ENCODE results near the gene CYP27B1. TPM values are rescaled to one million over a fixed set of nuclear protein-coding genes. Genes with fewer than 3 reads are reported as not detected.

CYP27B1 gene
- total and polyA plus RNA-seq, 2 experiments from 2014 or later = 1.1 to 2.7 TPM

- Histone ChIP-seq H3K79me2 (replicated peaks; ENCODE audit: insufficient read depth) (no peaks in the 10 kb centered on the region), H3K4me2 (no peak overlapping the region), H2AFZ (no peak overlapping the region), H4K20me1 (replicated peaks; ENCODE audit: insufficient read depth) (no peaks in the 10 kb centered on the region), H3F3A (replicated peaks; ENCODE audit: low read depth) (no peaks in the 10 kb centered on the region), H3K27me3 (ENCODE audit: insufficient read depth) (peaks cover 3% of the 10 kb centered on the region; the same call in 1 of the 2 replicates), H3K9me2 (ENCODE audit: insufficient read depth) (no peaks in the 10 kb centered on the region), H3K27ac (ENCODE audit: low read depth) (no peak overlapping the region), H3K4me3 (no peak overlapping the region), H3K36me3 (ENCODE audit: insufficient read depth) (peaks cover 6% of the 10 kb centered on the region; the same call in 1 of the 2 replicates), H3K4me1 (ENCODE audit: insufficient read depth) (no peaks in the 10 kb centered on the region)
- no peak overlapping the region for H3K27ac Mint-ChIP-seq
- H3K27me3 Mint-ChIP-seq (ENCODE audit: insufficient read depth, low read depth, poor library complexity) = peaks cover 4% of the 10 kb centered on the region
- H3K4me3 Mint-ChIP-seq = no peak overlapping the region; the same call in 2 of the 3 replicates
- H3K9me3 Mint-ChIP-seq = no peaks in the 10 kb centered on the region
- ATAC-seq (no peak), DNase-seq (ENCODE audit: low spot score) (no peak)
- TF ChIP-seq CTCF (conservative IDR thresholded peaks at IDR 0.05; ENCODE audit: low read depth in 2 of 2) = no peak
- no peak for TF ChIP-seq JUNB (IDR thresholded peaks at IDR 0.05; ENCODE audit: unreplicated experiment)
- TF ChIP-seq EZH2 (IDR thresholded peaks at IDR 0.05; ENCODE audit: low read depth, unreplicated experiment) = no peak
- no peak for TF ChIP-seq STAT1 (IDR thresholded peaks at IDR 0.05; ENCODE audit: unreplicated experiment)
- no peak for TF ChIP-seq ZNF331 (CRISPR knock-in tag; IDR thresholded peaks at IDR 0.05; ENCODE audit: low read depth)
- TF ChIP-seq ETS1 (IDR thresholded peaks at IDR 0.05) = no peak
- no peak for TF ChIP-seq EZH2phosphoT487 (IDR thresholded peaks at IDR 0.05; ENCODE audit: unreplicated experiment)
- no peak for TF ChIP-seq REST (IDR thresholded peaks at IDR 0.05; ENCODE audit: unreplicated experiment)
- TF ChIP-seq POLR2AphosphoS5 (IDR thresholded peaks at IDR 0.05; ENCODE audit: low read depth) = no peak
- no peak for TF ChIP-seq NANOG (IDR thresholded peaks at IDR 0.05; ENCODE audit: borderline replicate concordance)
- no peak for TF ChIP-seq CREB1 (CRISPR knock-in tag; IDR thresholded peaks at IDR 0.05; ENCODE audit: low read depth)
- no peak for TF ChIP-seq ZNF462 (CRISPR knock-in tag; IDR thresholded peaks at IDR 0.05)
- TF ChIP-seq ZNF114 (CRISPR knock-in tag; IDR thresholded peaks at IDR 0.05) = no peak
- no peaks in the 10 kb centered on the region; the same call in 1 of the 3 replicates for H3K4me1 Mint-ChIP-seq
- peaks cover 15% of the 10 kb centered on the region for H3K36me3 Mint-ChIP-seq (ENCODE audit: low read depth)
Observed at GRCh38 chr12:57717846-57718640, 48.8 kb downstream of the CYP27B1 start.
